ENCODE measurements around the gene SARS1.

GRCh38 chr1:109261578-109261977, 47.9 kb downstream of the SARS1 start:
- TF ChIP-seq POLR2A (IDR thresholded peaks at IDR 0.05; ENCODE audit: control extremely low read depth in 1 of 2, low read depth in 2 of 2, low read length in 2 of 2) = no peak
- no peak for TF ChIP-seq TAF7 (optimal IDR thresholded peaks at IDR 0.05; ENCODE audit: borderline replicate concordance, low read depth, low read length)
- TF ChIP-seq TAF1 (IDR thresholded peaks at IDR 0.05; ENCODE audit: low read depth, low read length) = no peak
- no peak for TF ChIP-seq EZH2 (IDR thresholded peaks at IDR 0.05; ENCODE audit: low read depth, low read length, severe bottlenecking)
- TF ChIP-seq CHD1 (IDR thresholded peaks at IDR 0.05; ENCODE audit: low read depth, low read length) = no peak
- no peak for TF ChIP-seq CTCF (IDR thresholded peaks at IDR 0.05; ENCODE audit: control extremely low read depth in 1 of 3, insufficient read depth in 1 of 3, low read depth in 1 of 3, low read length in 3 of 3)
- TF ChIP-seq USF2 (IDR thresholded peaks at IDR 0.05; ENCODE audit: low read length) = no peak
- TF ChIP-seq SP2 (IDR thresholded peaks at IDR 0.05; ENCODE audit: low read length) = no peak
- TF ChIP-seq EP300 (IDR thresholded peaks at IDR 0.05; ENCODE audit: borderline replicate concordance in 1 of 2, low read depth in 2 of 2, low read length in 2 of 2) = no peak
- TF ChIP-seq CHD2 (IDR thresholded peaks at IDR 0.05; ENCODE audit: low read length) = no peak
- TF ChIP-seq ASH2L (IDR thresholded peaks at IDR 0.05; ENCODE audit: low read length) = no peak
- TF ChIP-seq EGR1 (IDR thresholded peaks at IDR 0.05; ENCODE audit: borderline replicate concordance, low read depth, low read length) = no peak
